Upper lobe of left lung (tissue), 6 donors: ENCODE results near the gene LTBP4. TPM values are rescaled to one million over a fixed set of nuclear protein-coding genes. Genes with fewer than 3 reads are reported as not detected.

Source experiments
- ATAC-seq, 2 donors: fragments of 200-7000 bp; cut with Tn5 transposase; one replicate each; pipeline ENCODE4 v1.9.1; 2022; ENCODE audit warnings: mild to moderate bottlenecking in 2 of 2, moderate library complexity in 2 of 2; ENCODE audit not compliant: low FRiP score in 2 of 2
- DNase-seq, 2 donors: peaks; one replicate each; pipeline ENCODE4 v3.0.0-alpha.2; 2019 to 2020
- H3K27ac ChIP-seq, 4 donors: fragments of 200-600 bp; sonication (generic); one replicate each; pipeline ENCODE4 v1.5.1; 2016 to 2019
- H3K27me3 ChIP-seq, 4 donors: fragments of 200-600 bp; sonication (generic); one replicate each; pipeline ENCODE4 v1.5.1; 2017 to 2019
- H3K36me3 ChIP-seq, 4 donors: fragments of 200-600 bp; sonication (generic); one replicate each; pipeline ENCODE4 v1.5.1; 2016 to 2019
- H3K4me1 ChIP-seq, 4 donors: fragments of 200-600 bp; sonication (generic); one replicate each; pipeline ENCODE4 v1.5.1; 2018 to 2019
- H3K4me3 ChIP-seq, 4 donors: fragments of 200-600 bp; sonication (generic); one replicate each; pipeline ENCODE4 v1.5.1; 2017 to 2019; ENCODE audit warnings: mild to moderate bottlenecking in 2 of 4, moderate library complexity in 1 of 4
- H3K9me3 ChIP-seq, 4 donors: fragments of 200-600 bp; sonication (generic); one replicate each; pipeline ENCODE4 v1.5.1; 2018 to 2019
- CTCF ChIP-seq, 6 experiments: fragments of 450-650 bp in 4 of 6; fragments of 200-600 bp in 2 of 6; sonication (generic) in 2 of 6; IDR thresholded peaks; one replicate each; pipeline ENCODE4 v1.5.1; 2016 to 2019; ENCODE audit warnings: antibody characterized with exemption in 6 of 6
- EP300 ChIP-seq, 4 donors: sonication (generic); formaldehyde crosslinking; IDR thresholded peaks; one replicate each; pipeline ENCODE4 v1.5.1; 2017; ENCODE audit warnings: antibody characterized with exemption in 4 of 4, control low read depth in 2 of 4
- POLR2A ChIP-seq, 4 donors: fragments of 450-650 bp; IDR thresholded peaks; one replicate each; pipeline ENCODE4 v1.5.1; 2016 to 2017; ENCODE audit warnings: antibody characterized with exemption in 4 of 4, mild to moderate bottlenecking in 2 of 4
- POLR2AphosphoS5 ChIP-seq, 2 donors: sonication (generic); formaldehyde crosslinking; IDR thresholded peaks; one replicate each; pipeline ENCODE4 v1.5.1; 2017; ENCODE audit warnings: antibody characterized with exemption in 2 of 2
- WGBS, 2 donors: methylation state at CpG; one replicate each; pipeline ENCODE4 v1.1.5; 2017 to 2018; 5-methylcytosine and 5-hydroxymethylcytosine counted together
- total RNA-seq, 6 donors: library from RNA; depleted of rRNA in 4 of 6; stranded (reverse); fragments of >200 nt in 4 of 6; gene quantifications; one replicate each; pipeline versions ENCODE4 v1.1.0 to v1.2.1, GENCODE V29; 2016 to 2021
- donor health status: DM: no; HTN: no; CAD: no; lungs with moderate emphysema.
- donor health status: DM: no; HTN: yes; CAD: no; lungs with severe emphysema.

The LTBP4 gene
- total RNA-seq, 6 donors from 2014 or later = 125 to 541 (median 401) TPM

GRCh38 chr19:40630571-40631160 lies 29.5 kb downstream of the LTBP4 start:
- Histone ChIP-seq H3K36me3 (peaks cover 0 to 17% (median 13%) of the 10 kb centered on the region in 4 donors), H3K9me3 (no peaks in the 10 kb centered on the region), H3K4me1 (peaks cover 6 to 10% (median 6%) of the 10 kb centered on the region in 4 donors), H3K4me3 (no peak overlapping the region), H3K27me3 (no peaks in the 10 kb centered on the region), H3K27ac (no peak overlapping the region)
- WGBS, 2 donors = 70 to 80% methylated on average over 16 of the region's 16 CpGs
- DNase-seq (no peak), ATAC-seq (no peak)
- no peak for TF ChIP-seq POLR2A (IDR thresholded peaks at IDR 0.05)
- no peak for TF ChIP-seq POLR2AphosphoS5 (IDR thresholded peaks at IDR 0.05)
- TF ChIP-seq EP300 (IDR thresholded peaks at IDR 0.05) = no peak
- no peak for TF ChIP-seq CTCF (IDR thresholded peaks at IDR 0.05)

GRCh38 chr19:40632311-40633036 lies 31.3 kb downstream of the LTBP4 start:
- TF ChIP-seq CTCF (IDR thresholded peaks at IDR 0.05) = no peak
- DNase-seq (no peak), ATAC-seq (no peak)
- Histone ChIP-seq H3K4me3 (no peak overlapping the region), H3K9me3 (no peaks in the 10 kb centered on the region), H3K27ac (no peak overlapping the region), H3K27me3 (no peaks in the 10 kb centered on the region), H3K4me1 (peaks cover 6 to 10% (median 6%) of the 10 kb centered on the region in 4 donors), H3K36me3 (peaks cover 0 to 11% (median 4%) of the 10 kb centered on the region in 4 donors)
- WGBS, 2 donors = 79 to 88% methylated on average over 3 of the region's 3 CpGs

GRCh38 chr19:40633207-40633606 lies 32.0 kb downstream of the LTBP4 start:
- Histone ChIP-seq H3K36me3 (peaks cover 0 to 11% (median 4%) of the 10 kb centered on the region in 4 donors), H3K9me3 (no peaks in the 10 kb centered on the region), H3K27me3 (no peaks in the 10 kb centered on the region), H3K4me1 (peaks cover 6 to 10% (median 6%) of the 10 kb centered on the region in 4 donors), H3K4me3 (no peak overlapping the region), H3K27ac (no peak overlapping the region)
- ATAC-seq = no peak
- TF ChIP-seq POLR2A (IDR thresholded peaks at IDR 0.05) = no peak
- TF ChIP-seq POLR2AphosphoS5 (IDR thresholded peaks at IDR 0.05) = no peak
- no peak for TF ChIP-seq EP300 (IDR thresholded peaks at IDR 0.05)
- TF ChIP-seq CTCF (IDR thresholded peaks at IDR 0.05) = no peak
- WGBS, 2 donors = 81 to 93% methylated on average over 5 of the region's 5 CpGs
- DNase-seq = no peak

GRCh38 chr19:40638327-40638726 lies 37.2 kb downstream of the LTBP4 start:
- no peaks in the 10 kb centered on the region for H3K36me3 ChIP-seq
- H3K4me1 ChIP-seq = peaks cover 7 to 17% (median 13%) of the 10 kb centered on the region in 4 donors
- DNase-seq (no peak), ATAC-seq (no peak)
- no peaks in the 10 kb centered on the region for H3K27me3 ChIP-seq
- TF ChIP-seq POLR2AphosphoS5 (IDR thresholded peaks at IDR 0.05) = no peak
- no peak for TF ChIP-seq CTCF (IDR thresholded peaks at IDR 0.05)
- TF ChIP-seq EP300 (IDR thresholded peaks at IDR 0.05) = no peak
- TF ChIP-seq POLR2A (IDR thresholded peaks at IDR 0.05) = no peak
- H3K9me3 ChIP-seq = no peaks in the 10 kb centered on the region
- no peak overlapping the region for H3K27ac ChIP-seq
- 64 to 73% methylated on average over 1 of the region's 1 CpG for WGBS, 2 donors
- no peak overlapping the region for H3K4me3 ChIP-seq

- DNase-seq (no peak), ATAC-seq (no peak)
- peaks cover 0 to 12% (median 6%) of the 10 kb centered on the region in 4 donors for H3K4me1 ChIP-seq
- no peaks in the 10 kb centered on the region for H3K9me3 ChIP-seq
- no peaks in the 10 kb centered on the region for H3K36me3 ChIP-seq
- WGBS, 2 donors = 81 to 85% methylated on average over 6 of the region's 6 CpGs
- no peak for TF ChIP-seq POLR2AphosphoS5 (IDR thresholded peaks at IDR 0.05)
- no peak for TF ChIP-seq CTCF (IDR thresholded peaks at IDR 0.05)
- TF ChIP-seq POLR2A (IDR thresholded peaks at IDR 0.05) = no peak
- no peak for TF ChIP-seq EP300 (IDR thresholded peaks at IDR 0.05)
- no peak overlapping the region for H3K27ac ChIP-seq
- H3K4me3 ChIP-seq = no peak overlapping the region
- no peaks in the 10 kb centered on the region for H3K27me3 ChIP-seq
Observed at GRCh38 chr19:40639638-40639982, 38.4 kb downstream of the LTBP4 start.
